GM18861 (cell line): ENCODE results near the gene GABRB1.

ENCODE experiments used
- ATAC-seq: cut with Tn5 transposase; IDR thresholded peaks from one replicate; pipeline ENCODE4 v1.9.1; 2021; ENCODE audit not compliant: unreplicated experiment

The GABRB1 gene

DNA sequence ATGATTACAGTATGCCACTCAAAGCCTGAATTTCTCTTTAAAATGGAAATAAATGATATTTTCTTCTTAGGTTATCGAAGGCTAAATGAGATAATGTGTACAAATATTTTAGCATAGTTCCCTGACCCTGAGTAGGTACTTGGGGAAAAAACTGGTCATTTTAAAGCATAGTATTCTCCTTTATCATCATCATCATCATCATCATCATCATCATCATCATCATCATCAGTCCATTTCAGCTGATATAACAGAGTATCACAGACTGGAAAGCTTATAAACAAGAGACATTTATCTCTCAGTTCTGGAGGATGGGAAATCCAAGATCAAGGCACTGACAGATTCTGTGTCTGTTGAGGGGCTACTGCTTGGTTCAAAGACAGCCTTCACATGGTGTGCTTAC is 13.9 kb downstream of the GABRB1 start:
- no peak for ATAC-seq

DNA sequence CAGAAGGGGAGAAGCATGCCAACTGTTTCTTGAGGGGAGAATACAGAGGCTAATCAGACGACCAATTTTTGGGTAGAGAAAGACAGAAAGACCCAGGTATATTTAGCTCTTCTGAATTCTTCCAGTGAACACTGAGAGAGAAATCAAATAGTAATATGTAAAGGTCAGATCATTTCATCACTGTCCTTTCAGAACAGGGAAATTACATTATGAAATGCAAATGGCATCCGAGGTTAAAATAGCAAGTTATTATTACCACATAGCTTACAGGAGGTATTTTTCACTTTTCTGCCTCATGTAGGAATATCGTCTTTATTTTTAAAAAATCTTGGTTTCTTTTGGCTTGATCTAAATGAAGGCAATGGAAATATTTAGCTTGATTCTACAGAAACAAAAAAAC is 18.0 kb downstream of the GABRB1 start:
- no peak for ATAC-seq

DNA sequence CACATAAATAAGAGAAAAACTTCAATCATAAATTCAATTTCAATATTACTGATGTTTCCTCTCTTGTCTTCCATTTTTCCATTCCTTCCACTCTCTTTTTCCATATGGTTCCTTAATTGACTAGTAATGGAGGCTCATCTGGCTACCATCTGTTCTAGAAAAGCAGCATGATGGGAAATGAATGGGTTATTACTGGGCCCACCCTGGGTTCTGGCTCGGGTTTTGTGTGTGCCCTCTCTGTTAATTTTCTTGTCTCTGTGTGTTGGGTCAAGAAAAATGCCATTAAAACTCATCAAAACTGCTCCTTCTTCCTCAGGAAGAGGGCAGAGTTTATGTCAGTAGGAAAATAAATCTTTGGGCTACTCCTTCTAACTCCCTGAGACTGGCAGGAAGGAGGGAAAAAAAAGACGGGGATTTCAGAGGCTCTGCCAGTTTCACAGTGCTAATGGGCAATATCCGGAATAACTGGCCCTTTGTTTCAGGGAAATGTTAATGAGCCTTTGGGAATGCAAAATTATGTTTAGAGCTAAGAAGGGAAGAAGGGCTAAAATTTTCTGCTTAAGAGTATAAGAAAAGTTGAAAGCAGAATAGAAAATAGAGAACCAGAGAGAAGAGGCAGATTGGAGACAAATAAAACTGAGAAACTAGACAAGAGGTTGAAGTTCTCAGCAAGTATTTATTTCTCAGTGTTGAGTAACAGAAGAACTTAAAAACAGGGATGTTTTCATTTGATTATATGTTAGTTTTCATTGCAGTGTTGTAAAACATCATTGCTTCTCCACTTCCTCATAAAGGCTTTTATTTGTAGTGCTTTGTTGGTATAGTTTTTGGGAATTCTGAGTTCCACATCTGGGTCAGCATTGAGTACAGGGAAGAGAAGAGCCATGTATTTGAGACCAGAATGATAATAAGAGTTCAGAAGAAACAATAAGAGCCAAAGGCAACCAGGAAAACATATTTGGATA is 19.7 kb downstream of the GABRB1 start:
- no peak for ATAC-seq

DNA sequence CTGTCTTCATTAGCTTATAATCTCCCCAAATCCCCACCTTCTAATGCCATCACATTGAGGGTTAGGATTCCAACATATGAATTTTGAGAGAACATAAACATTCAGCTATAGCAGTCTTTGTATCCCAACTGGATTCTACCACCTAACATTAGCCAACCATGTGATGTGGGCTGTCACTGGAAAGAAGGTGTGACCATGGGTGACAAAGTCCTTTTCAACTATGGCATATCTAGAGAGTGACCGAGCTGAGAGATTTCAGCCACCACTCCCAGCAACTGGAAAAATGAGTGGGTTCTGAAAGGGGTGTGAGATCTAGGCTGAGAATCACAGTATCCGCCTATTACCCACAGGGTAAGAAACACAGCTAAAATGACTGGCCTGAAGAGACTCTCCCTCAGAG is 22.1 kb downstream of the GABRB1 start:
- no peak for ATAC-seq

- no peak for ATAC-seq
These were observed 22.8 kb downstream of the GABRB1 start for GRCh38 chr4:47054130-47054529.

- no peak for ATAC-seq
These were observed 26.6 kb downstream of the GABRB1 start for GRCh38 chr4:47057991-47058390.

GRCh38 chr4:47060561-47060960 is 29.2 kb downstream of the GABRB1 start:
- no peak for ATAC-seq

- no peak for ATAC-seq
These were observed 30.1 kb downstream of the GABRB1 start for GRCh38 chr4:47061435-47061834.

DNA sequence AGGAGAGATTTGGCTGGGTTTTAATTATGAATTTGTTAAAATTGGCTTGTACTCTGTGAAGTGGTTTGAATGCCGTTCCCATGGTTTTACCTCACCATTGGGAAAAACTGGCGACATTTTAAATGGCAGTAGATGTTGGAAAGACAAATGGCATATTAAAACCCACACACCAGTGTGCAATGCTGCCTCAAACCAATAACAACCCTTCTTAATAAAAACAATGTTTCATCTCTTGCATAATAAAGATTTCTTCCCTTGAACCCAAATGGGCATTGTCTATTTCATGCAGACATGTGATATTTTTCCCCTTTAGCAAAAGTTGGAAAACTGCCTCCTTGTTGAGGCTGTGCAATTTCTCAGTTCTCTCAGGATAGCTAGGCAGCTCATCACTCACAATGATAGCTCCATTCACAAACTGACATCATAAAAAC is 33.7 kb downstream of the GABRB1 start:
- ATAC-seq, result no peak

DNA sequence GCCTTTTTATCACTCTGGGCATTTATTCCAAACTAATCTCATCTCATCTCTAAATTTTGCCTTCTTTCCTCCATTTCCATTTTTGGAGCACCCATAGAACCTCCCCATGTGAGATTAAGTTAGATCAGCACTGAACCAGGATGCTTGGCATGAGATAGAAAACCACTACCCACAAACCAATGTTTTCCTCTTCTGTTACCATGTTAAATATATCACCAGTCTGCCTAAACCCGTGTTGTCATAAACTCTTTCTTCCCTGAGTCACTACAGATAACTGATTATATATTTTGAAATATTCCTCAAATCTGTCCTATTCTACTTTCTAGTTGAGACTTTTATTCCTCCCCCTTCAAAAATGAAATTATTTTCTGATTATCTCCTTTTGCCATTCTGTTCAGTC is 37.6 kb downstream of the GABRB1 start:
- ATAC-seq, result no peak

GRCh38 chr4:47071901-47072341 is 40.6 kb downstream of the GABRB1 start:
- no peak for ATAC-seq

GRCh38 chr4:47073647-47074046 is 42.3 kb downstream of the GABRB1 start:
- no peak for ATAC-seq

DNA sequence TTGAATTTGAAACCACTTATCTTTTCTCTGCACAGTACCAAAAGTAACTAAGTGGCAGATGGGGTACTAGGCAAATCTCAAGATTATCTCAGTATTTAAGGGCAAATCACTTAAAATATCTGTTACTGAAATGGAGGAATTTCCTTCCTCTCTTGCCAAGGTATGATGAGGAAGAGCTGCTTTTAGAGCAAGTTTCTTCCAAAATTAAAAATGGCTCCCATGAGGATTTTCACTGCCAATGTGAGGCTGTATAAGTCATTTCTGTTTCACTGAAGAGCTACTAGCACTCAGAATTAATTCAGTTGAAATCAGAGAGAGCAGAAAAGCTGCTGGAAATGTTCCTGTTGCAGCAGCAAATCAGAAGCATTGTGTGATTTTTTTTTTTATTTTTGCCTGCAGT is 43.4 kb downstream of the GABRB1 start:
- no peak for ATAC-seq

GRCh38 chr4:47075262-47075661 is 43.9 kb downstream of the GABRB1 start:
- no peak for ATAC-seq

DNA sequence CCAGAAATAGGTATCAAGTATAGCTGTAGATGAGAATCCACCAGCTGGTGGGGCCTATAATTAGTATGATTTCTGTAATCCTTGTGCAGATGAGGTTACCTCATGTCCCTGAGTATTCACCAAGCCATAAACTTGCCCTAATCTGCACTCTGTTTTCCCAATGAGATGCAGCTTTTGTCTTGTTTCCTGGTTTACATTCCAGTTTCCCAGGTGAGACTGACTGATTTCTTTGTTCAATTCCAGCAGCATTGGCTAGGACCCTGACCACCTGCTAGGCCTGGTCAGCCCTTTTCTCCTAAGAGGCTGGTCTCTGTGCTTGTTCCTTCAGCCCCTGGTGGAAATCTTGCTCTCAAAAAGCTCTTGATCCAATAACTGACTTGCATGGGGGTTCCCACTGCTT is 44.6 kb downstream of the GABRB1 start:
- no peak for ATAC-seq

DNA sequence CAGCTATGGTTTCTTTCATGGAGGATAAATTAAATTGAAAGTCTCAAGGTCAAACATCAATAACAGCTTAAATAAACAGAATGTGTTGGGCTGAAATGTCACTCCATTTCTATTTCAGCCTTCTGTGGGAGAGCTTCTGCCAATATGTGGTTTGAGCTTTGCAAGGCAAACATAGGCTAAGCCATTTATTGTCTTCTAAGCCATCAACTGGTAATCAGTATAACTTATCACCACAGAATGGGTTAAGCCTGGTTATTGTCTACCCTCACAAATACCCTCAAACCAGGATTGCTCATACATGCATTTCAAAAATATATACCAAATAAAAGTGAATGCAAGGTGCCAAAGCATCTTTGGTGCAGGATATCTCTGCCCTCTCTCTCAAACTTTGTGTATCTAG is 52.7 kb downstream of the GABRB1 start:
- ATAC-seq, result no peak

- no peak for ATAC-seq
These were observed 53.4 kb downstream of the GABRB1 start for GRCh38 chr4:47084795-47085194.

DNA sequence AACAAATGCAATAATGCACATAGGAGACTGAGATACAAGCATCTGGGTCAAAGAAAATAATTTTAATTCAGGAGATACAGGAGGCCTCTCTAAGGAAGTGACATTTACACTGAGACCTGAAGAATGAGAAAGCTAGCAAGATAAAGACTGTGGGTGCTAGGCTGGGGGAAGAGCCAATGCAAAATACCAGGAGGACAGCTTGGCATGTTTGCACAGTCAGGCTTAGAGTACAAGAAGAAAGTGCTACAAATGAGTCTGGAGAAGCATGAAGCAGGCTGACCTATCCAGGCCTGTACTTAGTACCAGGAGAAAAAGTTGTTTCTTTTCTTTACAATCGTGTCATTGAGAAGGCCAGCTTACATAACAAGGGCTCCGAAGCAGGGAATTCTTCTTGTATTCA is 56.9 kb downstream of the GABRB1 start:
- no peak for ATAC-seq

DNA sequence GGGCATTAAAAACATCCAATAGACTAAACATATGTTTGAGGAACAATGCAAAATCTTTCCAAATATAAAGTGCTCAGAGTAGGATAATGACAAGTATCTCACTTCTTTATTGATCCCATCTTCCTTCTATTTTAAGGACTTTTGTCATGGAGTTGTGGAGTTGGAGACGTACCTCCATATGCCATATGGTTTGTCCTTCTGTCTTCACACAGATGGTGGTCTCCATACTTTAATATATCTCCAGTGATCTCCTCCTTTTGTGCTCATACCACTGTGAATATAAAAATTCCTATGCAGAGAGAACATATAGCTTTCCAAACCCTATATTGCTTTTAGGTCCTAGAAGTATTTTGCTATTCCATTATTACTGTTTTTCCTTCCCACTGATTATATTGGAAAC is 64.5 kb downstream of the GABRB1 start:
- ATAC-seq, result no peak

- ATAC-seq, result no peak
These were observed 70.1 kb downstream of the GABRB1 start for GRCh38 chr4:47101453-47101852.

- ATAC-seq, result no peak
These were observed 73.6 kb downstream of the GABRB1 start for GRCh38 chr4:47104986-47105385.

- ATAC-seq, result no peak
These were observed 75.2 kb downstream of the GABRB1 start for GRCh38 chr4:47106561-47106960.

- ATAC-seq, result no peak
These were observed 78.0 kb downstream of the GABRB1 start for GRCh38 chr4:47109379-47109778.
